HG03521 (cell line): ENCODE data around the gene EEIG2.
"Not testable (repeated sequence)": the region's sequence is repeated elsewhere in the genome, so short reads cannot be mapped to it uniquely, and the experiment has no call there.

Source experiments
- ATAC-seq: cut with Tn5 transposase; IDR thresholded peaks from one replicate; pipeline ENCODE4 v1.9.1; 2021; ENCODE audit warnings: mild to moderate bottlenecking, moderate library complexity; ENCODE audit not compliant: unreplicated experiment

EEIG2 gene

DNA sequence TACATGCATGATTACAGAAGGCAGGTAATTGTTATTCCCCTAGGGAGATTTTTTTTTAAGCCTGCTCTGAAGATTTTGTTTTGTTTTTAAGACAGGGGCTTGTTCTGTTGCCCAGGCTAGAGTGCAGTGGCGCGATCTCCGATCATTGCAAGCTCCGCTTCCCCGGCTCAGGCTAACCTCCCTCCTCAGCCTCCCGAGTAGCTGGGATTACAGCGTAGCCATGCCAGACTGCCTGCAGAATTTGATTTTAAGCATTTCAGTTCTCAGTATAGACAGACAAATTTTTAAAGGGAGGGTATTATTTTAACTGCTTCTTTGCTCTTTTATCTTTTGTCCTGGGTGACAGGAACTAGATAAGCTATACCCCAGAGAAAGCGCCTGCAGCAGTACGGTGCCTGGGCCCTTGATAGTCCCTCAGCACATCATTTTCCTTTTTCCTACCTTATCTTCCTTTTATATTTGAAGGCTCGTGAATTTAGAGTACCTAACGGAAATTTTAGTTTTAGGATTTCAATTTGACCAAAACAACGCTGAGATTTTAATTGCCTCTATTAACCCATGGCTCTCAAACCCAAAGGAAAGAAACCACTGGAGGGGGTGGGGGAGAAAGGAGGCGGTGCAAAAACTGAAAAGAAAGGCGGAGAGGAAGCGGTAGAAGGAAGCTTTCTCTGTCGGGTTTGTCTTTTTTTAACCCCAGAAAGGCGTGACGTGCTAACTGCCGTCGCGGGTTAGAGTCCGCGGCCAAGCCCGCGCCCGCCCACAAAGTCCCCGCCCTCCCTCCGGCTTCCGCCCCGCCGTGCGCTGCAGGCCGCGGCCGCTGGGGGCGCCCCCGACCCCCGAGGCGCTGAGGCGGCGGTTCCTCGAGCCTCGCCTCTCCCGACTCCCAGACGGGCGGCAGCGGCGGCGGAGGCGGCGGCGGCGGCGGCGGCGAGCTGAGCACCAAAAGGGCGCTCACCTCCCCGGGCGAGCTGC lies at the start of gene EEIG2:
EEIG2 (plus strand) TSS at position 886 of the 972 bp plus-strand sequence. CDS start 329 bp downstream, outside the sequence.
- peak; percentile 86 for ATAC-seq

DNA sequence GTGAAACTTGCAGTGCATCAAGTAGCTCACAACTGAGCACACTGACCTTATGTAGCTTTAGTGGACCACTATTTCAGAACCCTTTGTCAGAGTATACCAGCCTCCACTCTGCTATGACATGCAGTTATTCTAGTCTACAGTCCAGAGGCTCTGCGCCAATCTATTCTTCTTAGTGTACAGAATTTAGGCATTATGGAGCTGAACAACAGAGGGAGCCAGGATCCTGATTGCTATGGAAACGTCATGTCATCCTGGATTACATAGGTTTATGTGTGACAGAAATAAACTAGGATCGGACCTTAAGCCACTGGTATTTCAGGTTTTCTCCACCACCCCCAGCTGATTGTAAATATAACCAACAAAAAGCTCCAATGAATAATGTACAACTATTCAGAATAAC lies 48.1 kb upstream of the EEIG2 start:
- no peak for ATAC-seq

DNA sequence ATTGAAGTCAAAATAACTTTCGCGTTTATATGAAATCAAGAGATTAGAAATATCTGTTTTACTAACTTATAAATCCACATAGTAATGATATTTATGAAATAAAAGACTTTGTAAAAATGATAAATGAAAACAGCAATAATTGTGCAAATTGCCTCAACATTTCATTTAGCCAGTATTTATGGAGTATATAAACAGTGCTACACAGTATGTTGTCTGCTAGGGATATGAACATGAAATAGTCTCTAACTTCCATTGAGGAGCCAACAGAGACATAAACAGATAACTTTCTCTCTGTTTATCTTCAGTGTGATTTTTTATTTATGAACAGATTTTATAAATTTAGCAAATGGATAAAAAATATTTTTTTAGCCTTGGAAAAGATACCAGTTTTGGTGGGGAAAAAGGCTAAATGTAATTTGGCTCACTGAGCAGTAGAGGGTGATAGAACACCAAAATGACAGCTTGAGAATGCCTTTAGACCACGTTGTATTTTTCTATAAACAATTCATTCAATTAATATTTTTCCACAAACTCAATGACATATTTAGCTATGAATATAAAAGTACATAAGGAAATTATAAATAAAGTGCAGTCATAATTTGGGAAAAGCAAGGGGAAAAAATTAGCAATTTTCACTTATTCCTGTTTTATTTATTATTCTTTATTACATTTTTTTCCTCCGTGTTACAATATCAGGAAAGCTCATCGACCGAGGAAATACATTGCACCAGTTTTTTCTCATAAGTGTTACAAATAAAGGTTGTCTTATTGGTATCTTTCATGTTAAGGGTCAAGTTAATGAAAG lies 47.5 kb upstream of the EEIG2 start:
- ATAC-seq: no peak

DNA sequence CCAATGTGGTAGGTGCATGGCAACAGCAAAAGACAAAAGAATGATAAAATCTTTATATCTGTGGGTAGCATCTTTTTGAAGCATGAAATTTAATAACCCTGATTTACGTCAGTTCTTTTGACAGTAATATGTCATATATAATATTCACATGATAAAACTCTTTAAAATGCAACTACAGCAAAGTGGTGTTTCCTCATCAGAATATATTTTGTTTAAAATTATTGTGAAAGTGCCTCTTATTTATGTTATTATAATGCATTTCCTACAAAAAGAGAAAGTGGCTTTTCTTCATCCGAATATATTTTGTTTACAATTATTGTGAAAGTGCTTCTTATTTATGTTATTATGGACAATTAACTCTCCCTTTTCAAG lies 46.9 kb upstream of the EEIG2 start:
- ATAC-seq: no peak

DNA sequence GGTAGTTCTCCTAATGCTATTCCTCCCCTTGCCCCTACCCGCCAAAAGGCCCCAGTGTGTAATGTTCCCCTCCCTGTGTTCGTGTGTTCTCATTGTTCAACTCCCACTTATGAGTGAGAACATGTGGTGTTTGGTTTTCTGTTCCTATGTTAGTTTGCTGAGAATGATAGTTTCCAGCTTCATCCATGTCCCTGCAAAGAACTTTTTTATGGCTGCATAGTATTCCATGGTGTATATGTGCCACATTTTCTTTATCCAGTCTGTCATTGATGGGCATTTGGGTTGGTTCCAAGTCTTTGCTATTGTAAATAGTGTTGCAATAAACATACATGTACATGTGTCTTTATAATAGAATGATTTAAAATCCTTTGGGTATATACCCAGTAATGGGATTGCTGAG lies 46.0 kb upstream of the EEIG2 start:
- not testable (repeated sequence) for ATAC-seq

DNA sequence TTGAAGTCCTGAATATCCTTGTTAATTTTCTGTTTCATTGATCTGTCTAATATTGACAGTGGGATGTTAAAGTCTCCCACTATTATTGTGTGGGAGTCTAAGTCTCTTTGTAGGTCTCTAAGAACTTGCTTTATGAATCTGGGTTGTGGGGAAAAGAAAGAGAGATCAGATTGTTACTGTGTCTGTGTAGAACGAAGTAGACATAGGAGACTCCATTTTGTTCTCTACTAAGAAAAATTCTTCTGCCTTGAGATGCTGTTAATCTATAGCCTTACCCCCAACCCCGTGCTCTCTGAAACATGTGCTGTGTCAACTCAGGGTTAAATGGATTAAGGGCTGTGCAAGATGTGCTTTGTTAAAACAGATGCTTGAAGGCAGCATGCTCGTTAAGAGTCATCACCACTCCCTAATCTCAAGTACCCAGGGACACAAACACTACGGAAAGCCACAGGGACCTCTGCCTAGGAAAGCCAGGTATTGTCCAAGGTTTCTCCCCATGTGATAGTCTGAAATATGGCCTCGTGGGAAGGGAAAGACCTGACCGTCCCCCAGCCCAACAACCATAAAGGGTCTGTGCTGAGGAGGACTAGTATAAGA lies 42.5 kb upstream of the EEIG2 start:
- ATAC-seq: not testable (repeated sequence)

DNA sequence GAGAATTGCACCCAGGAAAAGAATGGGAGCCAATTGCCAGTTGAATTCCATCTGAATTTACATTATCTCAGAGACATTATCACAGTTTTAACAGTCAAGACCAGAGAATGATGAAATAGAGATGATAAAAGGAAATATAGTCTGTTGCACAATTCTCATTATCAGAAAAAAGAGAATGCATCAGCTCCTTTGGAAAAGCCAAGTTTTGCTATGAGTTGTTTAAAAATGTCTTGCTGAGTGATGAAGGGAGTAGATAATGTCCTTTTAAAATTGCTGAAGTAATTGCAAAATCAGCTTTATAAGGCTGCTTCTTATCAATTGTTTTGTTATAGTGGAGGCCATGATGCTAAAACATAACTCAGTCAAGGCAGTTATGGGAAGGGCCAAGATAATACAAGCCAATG lies 37.9 kb upstream of the EEIG2 start:
- ATAC-seq: no peak

DNA sequence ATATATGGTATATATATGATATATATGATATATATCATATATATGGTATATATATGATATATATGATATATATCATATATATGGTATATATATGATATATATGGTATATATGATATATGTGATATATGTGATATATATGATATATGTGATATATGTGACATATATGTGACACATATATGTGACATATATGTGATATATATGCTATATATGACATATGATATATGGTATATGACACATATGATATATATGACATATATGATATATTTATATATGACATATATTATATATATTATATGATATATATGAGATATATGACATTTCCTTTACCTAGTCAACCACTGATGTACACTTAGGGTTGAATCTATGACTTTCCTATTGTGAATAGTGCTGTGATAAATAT lies 36.1 kb upstream of the EEIG2 start:
- no peak for ATAC-seq

DNA sequence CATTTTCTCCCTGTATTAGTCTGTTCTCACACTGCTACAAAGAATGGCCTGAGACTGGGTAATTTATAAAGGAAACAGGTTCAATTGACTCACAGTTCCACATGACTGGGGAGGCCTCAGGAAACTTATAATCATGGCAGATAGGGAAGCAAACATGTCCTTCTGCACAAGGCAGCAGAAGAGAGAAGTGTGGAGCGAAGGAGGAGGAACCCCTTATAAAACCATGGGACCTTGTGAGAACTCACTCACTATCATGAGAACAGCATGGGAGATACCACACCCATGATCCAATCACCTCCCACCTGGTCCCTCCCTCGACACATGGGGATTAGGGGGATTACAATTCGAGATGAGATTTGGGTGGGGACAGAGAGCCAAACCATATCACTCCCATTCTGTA lies 35.2 kb upstream of the EEIG2 start:
- no peak for ATAC-seq

DNA sequence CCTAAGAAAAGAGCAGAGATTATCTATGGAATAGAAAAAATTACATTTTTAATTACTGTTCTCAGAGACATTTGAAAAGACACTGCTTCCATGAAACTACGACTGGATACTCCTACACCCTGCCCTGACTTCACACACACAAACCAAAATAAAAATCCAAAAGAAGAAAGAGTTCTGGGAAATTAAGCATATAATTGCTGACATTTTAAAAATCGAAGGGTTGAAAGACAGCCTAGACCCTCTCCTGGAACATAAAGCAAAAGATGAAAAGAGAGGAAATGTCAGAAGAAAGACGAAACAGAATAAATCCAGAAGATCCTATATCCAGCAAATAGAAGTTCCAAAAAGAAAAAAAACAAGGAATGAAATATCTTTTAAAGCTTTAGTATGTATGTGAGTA lies 32.8 kb upstream of the EEIG2 start:
- no peak for ATAC-seq

DNA sequence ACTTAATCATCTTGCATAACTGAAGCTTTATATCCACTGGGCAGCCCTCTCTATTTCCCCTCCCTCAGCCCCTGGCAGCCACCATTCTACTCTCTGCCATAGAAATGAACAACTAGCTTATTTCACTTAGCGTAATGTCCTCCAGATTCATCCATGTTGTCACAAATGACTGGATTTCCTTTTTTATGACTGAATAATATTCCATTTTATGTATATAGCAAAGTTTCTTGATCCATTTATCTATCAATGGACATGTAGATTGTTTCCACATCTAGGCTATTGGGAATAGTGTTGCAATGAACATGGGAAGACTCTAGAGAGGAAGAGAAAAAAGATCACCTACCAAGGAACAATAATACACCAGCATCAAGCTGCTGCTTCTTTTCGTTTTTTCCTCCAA lies 32.1 kb upstream of the EEIG2 start:
- ATAC-seq: no peak

DNA sequence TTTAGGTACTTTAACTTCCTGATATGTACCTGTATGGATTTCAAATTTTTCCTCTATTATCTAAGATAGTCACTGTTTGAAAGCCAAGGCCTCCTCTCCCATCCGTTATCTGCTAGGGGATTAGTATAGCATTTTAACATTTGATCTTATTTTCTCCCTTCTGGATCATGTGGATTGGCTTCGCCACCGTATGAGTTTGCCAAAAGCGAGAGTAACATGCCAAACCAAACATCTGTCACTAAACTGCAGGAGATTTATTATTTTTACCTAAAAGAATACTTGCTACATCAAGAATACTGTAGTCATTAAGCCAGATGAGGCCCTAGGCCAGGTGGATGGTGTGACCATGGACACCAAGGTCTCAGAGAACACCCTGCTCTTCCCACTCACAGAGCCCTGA lies 28.5 kb upstream of the EEIG2 start:
- ATAC-seq: no peak

DNA sequence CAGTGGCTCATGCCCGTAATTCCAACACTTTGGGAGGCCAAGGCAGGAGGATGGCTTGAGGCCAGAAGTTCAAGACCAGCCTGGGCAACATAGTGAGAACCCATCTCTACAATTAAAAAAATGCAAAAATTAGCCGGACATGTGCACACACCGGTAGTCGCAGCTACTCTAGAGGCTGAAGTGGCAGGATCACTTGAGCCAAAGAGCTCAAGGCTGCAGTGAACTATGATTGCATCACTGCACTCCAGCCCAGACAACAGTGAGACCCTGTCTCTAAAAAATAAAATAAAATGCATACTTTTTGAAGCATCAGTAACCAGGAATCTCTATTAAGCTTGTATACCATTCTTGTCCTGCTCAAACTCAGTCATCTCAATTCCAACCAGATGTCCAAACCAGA lies 27.2 kb upstream of the EEIG2 start:
- ATAC-seq: no peak

DNA sequence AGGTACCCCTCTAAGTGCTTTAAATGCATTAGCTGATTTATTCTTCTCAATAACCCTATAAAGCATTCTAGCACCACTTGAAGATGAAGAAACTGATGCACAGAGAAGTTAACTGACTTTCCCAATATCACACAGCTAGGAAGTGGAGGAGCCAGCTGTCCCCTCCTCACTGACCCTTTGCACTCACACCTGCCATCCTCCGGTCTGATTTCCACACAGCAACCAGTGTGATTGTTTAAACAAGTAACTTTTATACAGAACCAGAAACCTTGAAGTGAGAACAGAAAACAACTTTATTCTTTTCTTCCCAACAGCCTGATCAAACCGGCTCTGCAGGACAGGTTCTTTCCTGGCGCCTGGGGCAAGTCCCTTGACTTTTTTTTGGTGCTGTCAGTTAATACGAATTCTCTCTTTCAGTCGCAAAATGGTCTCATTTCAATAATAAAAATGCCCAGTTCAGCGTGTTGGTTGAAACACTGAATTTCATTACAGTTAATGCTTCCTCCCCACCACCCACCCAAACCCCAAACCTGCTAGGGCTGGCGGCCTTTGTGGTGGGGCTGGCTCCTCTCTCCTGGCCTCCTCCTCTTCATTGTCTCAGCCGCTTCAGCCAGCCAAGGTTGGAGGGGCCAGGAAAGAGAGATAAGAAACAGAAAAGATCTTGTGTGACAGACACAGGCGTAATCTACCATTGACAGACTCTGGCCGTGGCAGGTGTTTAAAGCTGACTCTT lies 26.4 kb upstream of the EEIG2 start:
- ATAC-seq: peak; percentile 40

DNA sequence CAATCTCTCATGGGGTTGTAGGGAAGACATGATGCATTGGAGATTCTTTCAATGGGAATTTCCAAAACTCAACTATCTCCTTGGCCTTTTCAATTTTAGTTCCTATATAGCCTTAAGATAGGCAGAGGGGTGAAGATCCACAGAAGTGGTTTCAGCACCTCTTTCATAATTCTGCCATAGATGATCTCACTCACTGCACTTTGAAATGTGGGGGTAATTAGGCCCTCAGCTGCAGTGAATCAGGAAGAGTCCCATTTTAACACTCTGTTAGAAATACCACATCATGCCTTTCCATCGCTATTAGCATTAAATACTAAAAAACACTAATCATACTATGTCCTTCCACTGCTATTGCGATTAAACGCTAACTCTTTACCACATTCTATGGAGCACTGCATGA lies 25.1 kb upstream of the EEIG2 start:
- no peak for ATAC-seq

DNA sequence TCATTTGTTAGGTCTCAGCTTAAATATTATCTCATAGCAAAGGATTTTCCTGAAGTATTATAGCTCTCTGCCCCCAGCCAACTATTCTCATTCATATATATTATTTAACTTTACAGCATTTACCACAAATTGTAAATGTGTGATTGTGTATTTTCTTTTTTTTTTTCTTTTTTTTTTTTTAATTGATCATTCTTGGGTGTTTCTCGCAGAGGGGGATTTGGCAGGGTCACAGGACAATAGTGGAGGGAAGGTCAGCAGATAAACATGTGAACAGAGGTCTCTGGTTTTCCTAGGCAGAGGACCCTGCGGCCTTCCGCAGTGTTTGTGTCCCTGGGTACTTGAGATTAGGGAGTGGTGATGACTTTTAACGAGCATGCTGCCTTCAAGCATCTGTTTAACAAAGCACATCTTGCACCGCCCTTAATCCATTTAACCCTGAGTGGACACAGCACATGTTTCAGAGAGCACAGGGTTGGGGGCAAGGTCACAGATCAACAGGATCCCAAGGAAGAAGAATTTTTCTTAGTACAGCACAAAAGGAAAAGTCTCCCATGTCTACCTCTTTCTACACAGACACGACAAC lies 24.5 kb upstream of the EEIG2 start:
- ATAC-seq: not testable (repeated sequence)

DNA sequence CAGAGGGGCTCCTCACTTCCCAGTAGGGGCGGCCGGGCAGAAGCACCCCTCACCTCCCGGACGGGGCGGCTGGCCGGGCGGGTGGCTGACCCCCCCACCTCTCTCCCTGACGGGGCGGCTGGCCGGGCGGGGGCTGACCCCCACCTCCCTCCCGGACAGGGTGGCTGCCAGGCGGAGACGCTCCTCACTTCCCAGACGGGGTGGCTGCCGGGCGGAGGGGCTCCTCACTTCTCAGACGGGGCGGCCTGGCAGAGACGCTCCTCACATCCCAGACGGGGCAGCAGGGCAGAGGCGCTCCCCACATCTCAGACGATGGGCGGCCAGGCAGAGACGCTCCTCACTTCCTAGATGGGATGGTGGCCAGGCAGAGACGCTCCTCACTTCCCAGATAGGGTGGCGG lies 23.9 kb upstream of the EEIG2 start:
- ATAC-seq: not testable (repeated sequence)

DNA sequence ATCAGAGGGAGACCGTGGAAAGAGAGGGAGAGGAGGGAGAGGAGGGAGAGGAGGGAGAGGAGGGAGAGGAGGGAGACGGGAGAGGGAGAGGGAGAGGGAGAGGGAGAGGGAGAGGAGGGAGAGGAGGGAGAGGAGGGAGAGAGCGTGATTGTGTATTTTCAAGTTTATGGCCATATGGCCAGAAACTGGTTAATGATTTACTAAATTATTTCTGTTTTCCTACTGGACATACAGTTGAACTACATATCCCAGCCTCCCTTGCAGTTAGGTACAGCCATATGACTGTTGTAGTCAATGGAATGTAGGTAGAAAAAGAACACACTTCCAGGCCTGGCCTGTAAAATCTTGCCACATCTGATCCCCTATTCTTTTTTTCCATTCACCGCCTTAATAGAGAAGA lies 23.1 kb upstream of the EEIG2 start:
- not testable (repeated sequence) for ATAC-seq

DNA sequence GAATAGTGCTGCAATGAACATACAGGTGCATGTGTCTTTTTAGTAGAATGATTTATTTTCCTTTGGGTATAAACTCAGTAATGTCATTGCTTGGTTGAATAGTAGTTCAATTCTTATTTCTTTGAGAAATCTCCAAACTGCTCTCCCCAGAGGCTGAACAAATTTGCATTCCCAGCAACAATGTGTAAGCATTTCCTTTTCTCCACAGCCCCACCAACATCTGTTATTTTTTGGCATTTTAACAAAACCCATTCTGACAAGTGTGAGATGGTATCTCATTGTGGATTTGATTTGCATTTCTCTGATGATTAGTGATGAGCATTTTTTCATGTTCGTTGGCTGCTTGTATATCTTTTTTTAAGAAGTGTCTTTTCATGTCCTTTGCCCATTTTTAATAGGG lies 21.9 kb upstream of the EEIG2 start:
- ATAC-seq: no peak

DNA sequence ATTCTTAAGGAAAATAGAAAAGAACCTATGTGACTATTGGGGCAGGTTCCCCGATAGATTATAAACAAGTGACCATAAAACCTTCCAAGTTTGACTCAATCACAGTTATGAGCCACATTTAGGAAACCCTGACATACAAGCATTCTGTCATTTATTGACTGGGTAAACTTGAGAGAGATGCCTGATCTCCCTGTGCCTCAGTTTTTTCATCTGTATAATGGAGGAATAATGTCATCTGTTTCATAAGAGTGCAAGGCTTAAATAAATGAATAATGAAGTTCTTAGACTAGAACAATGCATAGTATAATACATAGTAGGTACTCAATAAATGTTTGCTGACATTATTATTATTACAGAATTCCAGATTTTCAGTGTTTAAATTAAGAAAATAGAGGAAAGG lies 18.9 kb upstream of the EEIG2 start:
- no peak for ATAC-seq

DNA sequence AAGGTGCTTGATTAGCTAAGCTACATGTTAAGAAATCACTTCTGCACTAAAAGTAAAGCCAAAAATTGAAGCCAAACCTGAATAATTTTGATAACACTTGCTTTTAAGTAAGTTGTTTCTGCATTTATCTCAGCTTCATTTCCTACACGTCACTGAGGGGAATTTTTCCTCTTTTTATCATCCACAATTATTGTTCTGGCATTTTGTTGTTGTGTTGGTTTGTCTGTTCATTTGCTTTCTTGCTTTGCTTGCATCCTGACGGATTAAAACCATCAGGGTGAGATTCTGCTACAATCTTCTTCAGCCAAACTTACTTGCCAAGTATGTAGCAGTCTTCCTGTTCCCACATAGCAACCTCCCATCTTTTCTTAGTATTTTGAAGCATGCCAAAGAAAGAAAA lies 18.0 kb upstream of the EEIG2 start:
- ATAC-seq: no peak
